K562 (cell line): ENCODE data around the gene RAB14. TPM values are rescaled to one million over a fixed set of nuclear protein-coding genes. Genes with fewer than 3 reads are reported as not detected.

ENCODE experiments used
- BCL6 ChIP-seq: fragments of 250-450 bp; sonication (Bioruptor Pico); IDR thresholded peaks from 2 replicates; pipeline ENCODE4 v1.4.0; 2020
- BMI1 ChIP-seq: fragments of 150-350 bp; IDR thresholded peaks from 2 replicates; pipeline ENCODE4 v1.6.1; 2014; ENCODE audit warnings: low read length
- CBX2 ChIP-seq: fragments of 200-600 bp; sonication (generic); IDR thresholded peaks from one replicate; pipeline ENCODE4 v1.6.1; 2012; ENCODE audit warnings: mild to moderate bottlenecking, low read length, inconsistent platforms; ENCODE audit not compliant: insufficient read depth, poor library complexity, severe bottlenecking
- CTCFL ChIP-seq: IDR thresholded peaks from 2 replicates; pipeline ENCODE4 v1.6.1; 2011; ENCODE audit warnings: borderline replicate concordance, low read depth, mild to moderate bottlenecking, moderate library complexity, low read length; ENCODE audit not compliant: insufficient read depth, poor library complexity, severe bottlenecking
- EHMT2 ChIP-seq: fragments of 450-650 bp; IDR thresholded peaks from 2 replicates; pipeline ENCODE4 v1.6.1; 2018; ENCODE audit warnings: antibody characterized with exemption
- FOXP1 ChIP-seq: sonication (generic); formaldehyde crosslinking; IDR thresholded peaks from 2 replicates; pipeline ENCODE4 v1.8.0; 2022; ENCODE audit warnings: mild to moderate bottlenecking, missing genetic modification reagents
- HMGN3 ChIP-seq: IDR thresholded peaks from 2 replicates; pipeline ENCODE4 v1.6.1; 2011; ENCODE audit warnings: borderline replicate concordance, low read depth, mild to moderate bottlenecking, mixed read lengths, low read length; ENCODE audit not compliant: insufficient read length; ENCODE audit errors: extremely low read depth
- KAT8 ChIP-seq: fragments of 450-650 bp; IDR thresholded peaks from 2 replicates; pipeline ENCODE4 v1.6.1; 2016; ENCODE audit warnings: low read depth, mild to moderate bottlenecking
- KLF13 ChIP-seq: fragments of 450-650 bp; IDR thresholded peaks from 2 replicates; pipeline ENCODE4 v1.6.1; 2016; ENCODE audit warnings: missing genetic modification characterization, low read depth, mild to moderate bottlenecking, missing compliant biosample characterization, moderate library complexity, borderline replicate concordance
- KLF16 ChIP-seq: IDR thresholded peaks from 2 replicates; pipeline ENCODE4 v1.6.1; 2016; ENCODE audit warnings: antibody characterized with exemption
- MXI1 ChIP-seq: IDR thresholded peaks from 2 replicates; pipeline ENCODE4 v1.6.1; 2011; ENCODE audit warnings: low read depth, mild to moderate bottlenecking, improper control_type of control experiment, low read length
- NFIX ChIP-seq: fragments of 250-450 bp; sonication (Bioruptor Pico); IDR thresholded peaks from 2 replicates; pipeline ENCODE4 v1.4.0; 2020; ENCODE audit warnings: low read depth, mild to moderate bottlenecking, moderate library complexity
- NR2C1 ChIP-seq, 2 experiments: fragments of 450-650 bp; IDR thresholded peaks; 2 replicates each; pipeline ENCODE4 v1.6.1; 2017; ENCODE audit warnings: mild to moderate bottlenecking in 2 of 2, antibody characterized with exemption in 1 of 2, inconsistent platforms in 1 of 2, missing compliant biosample characterization in 1 of 2, missing genetic modification characterization in 1 of 2
- POLR2G ChIP-seq: fragments of 200-400 bp; formaldehyde crosslinking; IDR thresholded peaks from 2 replicates; pipeline ENCODE4 v1.6.1; 2017; ENCODE audit warnings: low read depth, mild to moderate bottlenecking, antibody characterized with exemption, low read length, moderate library complexity
- POU5F1 ChIP-seq: fragments of 150-350 bp; IDR thresholded peaks from 2 replicates; pipeline ENCODE4 v1.6.1; 2014; ENCODE audit warnings: borderline replicate concordance, low read length, low read depth, mild to moderate bottlenecking; ENCODE audit not compliant: partially characterized antibody
- RFX7 ChIP-seq: fragments of 250-450 bp; sonication (Bioruptor Pico); IDR thresholded peaks from 2 replicates; pipeline ENCODE4 v1.5.1; 2021; ENCODE audit warnings: mild to moderate bottlenecking
- TCF3 ChIP-seq: sonication (generic); formaldehyde crosslinking; IDR thresholded peaks from 2 replicates; pipeline ENCODE4 v1.4.0; 2020; ENCODE audit warnings: mild to moderate bottlenecking, missing genetic modification reagents
- TGIF2 ChIP-seq: sonication (generic); formaldehyde crosslinking; IDR thresholded peaks from 2 replicates; pipeline ENCODE4 v1.8.1; 2022; ENCODE audit warnings: mild to moderate bottlenecking, missing genetic modification reagents, moderate library complexity
- TSC22D4 ChIP-seq: fragments of 450-650 bp; IDR thresholded peaks from 2 replicates; pipeline ENCODE4 v1.6.1; 2016; ENCODE audit warnings: missing genetic modification characterization, missing biosample characterization, control low read depth
- ZNF124 ChIP-seq: sonication (generic); formaldehyde crosslinking; IDR thresholded peaks from 2 replicates; pipeline ENCODE4 v1.8.1; 2022; ENCODE audit warnings: missing genetic modification reagents
- ZNF133 ChIP-seq: fragments of 250-450 bp; sonication (Bioruptor Pico); IDR thresholded peaks from 2 replicates; pipeline ENCODE4 v1.4.0; 2020; ENCODE audit warnings: mild to moderate bottlenecking
- ZNF134 ChIP-seq: fragments of 250-450 bp; sonication (Bioruptor Pico); conservative IDR thresholded peaks from 2 replicates; pipeline ENCODE4 v1.4.0; 2020
- ZNF146 ChIP-seq: IDR thresholded peaks from one replicate; pipeline ENCODE4 v1.6.1; 2018; ENCODE audit warnings: missing compliant biosample characterization; ENCODE audit not compliant: unreplicated experiment
- ZNF175 ChIP-seq: fragments of 200-800 bp; sonication (Bioruptor generic); IDR thresholded peaks from 2 replicates; pipeline ENCODE4 v1.6.1; 2016; ENCODE audit warnings: low read depth, mild to moderate bottlenecking, missing genetic modification characterization, missing compliant biosample characterization
- ZNF431 ChIP-seq: sonication (generic); formaldehyde crosslinking; IDR thresholded peaks from 2 replicates; pipeline ENCODE4 v1.8.0; 2022; ENCODE audit warnings: mild to moderate bottlenecking, missing genetic modification reagents
- ZNF699 ChIP-seq: fragments of 250-450 bp; sonication (Bioruptor Pico); IDR thresholded peaks from 2 replicates; pipeline ENCODE4 v1.8.0; 2021; ENCODE audit warnings: mild to moderate bottlenecking, moderate library complexity; ENCODE audit not compliant: insufficient replicate concordance
- polyA plus RNA-seq, 8 experiments: library from polyadenylated mRNA; depleted of rRNA in 4 of 8; stranded (reverse) in 5 of 8; unstranded in 3 of 8; fragments of >200 nt; fragmentation: Nextera tagmentation in 2 of 8; fragmentation: Illumina TruSeq in 1 of 8; extraction: Ambion mirVana in 2 of 8; extraction: Trizol in 1 of 8; gene quantifications; 2 replicates each; pipeline versions ENCODE4 v1.2.1 to v1.2.3, GENCODE V29; 2011 to 2014; ENCODE audit warnings: inconsistent platforms in 1 of 8, missing spikeins in 1 of 8
- total RNA-seq, 7 experiments: library from RNA; depleted of rRNA in 6 of 7; stranded (reverse); fragments of >200 nt in 6 of 7; fragmentation: Illumina TruSeq in 2 of 7; extraction: Trizol in 2 of 7; gene quantifications; 2 replicates each; pipeline versions ENCODE4 v1.2.1 to v1.2.3, GENCODE V29; 2011 to 2021; ENCODE audit warnings: low replicate concordance in 1 of 7
- TF ChIP-seq, protein P1 (sequence below): sonication (generic); formaldehyde crosslinking; IDR thresholded peaks from 2 replicates; pipeline ENCODE4 v1.8.0; 2022; ENCODE audit warnings: mild to moderate bottlenecking, low read depth, missing genetic modification reagents

The RAB14 gene
- total and polyA plus RNA-seq, 9 of the 15 experiments (the other 6 are each of a cell fraction or from before 2014, with no cell fraction given), result 10.3 to 41.8 (median 20.9) TPM

- TF ChIP-seq BMI1 (no peak), ZNF134 (CRISPR knock-in tag) (no peak; the same call in 1 of the 2 replicates), NFIX (CRISPR knock-in tag) (no peak), EHMT2 (no peak), ZNF133 (no peak), ZNF431 (CRISPR knock-in tag) (no peak), TSC22D4 (tag) (no peak), KLF16 (no peak), ZNF146 (CRISPR knock-in tag) (no peak), ZNF124 (no peak), FOXP1 (CRISPR knock-in tag) (no peak), POLR2G (no peak), NR2C1 (IDR thresholded peaks at IDR 0.05) (no peak), NR2C1 (tag; IDR thresholded peaks at IDR 0.05) (peak; percentile 90), RFX7 (CRISPR knock-in tag) (no peak), ZNF175 (CRISPR knock-in tag) (peak; percentile 97), CTCFL (no peak), KAT8 (peak; percentile 43; the same call in 1 of the 2 replicates), POU5F1 (no peak), MXI1 (no peak), HMGN3 (no peak), BCL6 (CRISPR knock-in tag) (no peak; the same call in none of the 2 replicates), TGIF2 (CRISPR knock-in tag) (no peak), ZNF699 (CRISPR knock-in tag) (peak; percentile 53), CBX2 (no peak), KLF13 (tag) (peak; percentile 77), TCF3 (no peak)
- TF ChIP-seq, protein P1, sequence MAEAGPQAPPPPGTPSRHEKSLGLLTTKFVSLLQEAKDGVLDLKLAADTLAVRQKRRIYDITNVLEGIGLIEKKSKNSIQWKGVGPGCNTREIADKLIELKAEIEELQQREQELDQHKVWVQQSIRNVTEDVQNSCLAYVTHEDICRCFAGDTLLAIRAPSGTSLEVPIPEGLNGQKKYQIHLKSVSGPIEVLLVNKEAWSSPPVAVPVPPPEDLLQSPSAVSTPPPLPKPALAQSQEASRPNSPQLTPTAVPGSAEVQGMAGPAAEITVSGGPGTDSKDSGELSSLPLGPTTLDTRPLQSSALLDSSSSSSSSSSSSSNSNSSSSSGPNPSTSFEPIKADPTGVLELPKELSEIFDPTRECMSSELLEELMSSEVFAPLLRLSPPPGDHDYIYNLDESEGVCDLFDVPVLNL, result no peak
Observed at GRCh38 chr9:121218357-121219027, 16.8 kb upstream of the RAB14 start (continued).
